Measurements from ENCODE around the gene CYREN. TPM values are rescaled to one million over a fixed set of nuclear protein-coding genes. Genes with fewer than 3 reads are reported as not detected.

CYREN gene
- total RNA-seq, 1 experiment from 2014 or later, result 70.5 TPM

- TF ChIP-seq EZH2 (IDR thresholded peaks at IDR 0.05; ENCODE audit: low read depth), result no peak
- no peak for TF ChIP-seq CTCF (conservative IDR thresholded peaks at IDR 0.05)
- Histone ChIP-seq H3K79me2 (ENCODE audit: low read depth) (no peaks in the 10 kb centered on the region), H4K20me1 (ENCODE audit: insufficient read depth) (no peaks in the 10 kb centered on the region), H3K9me2 (ENCODE audit: insufficient read depth) (no peaks in the 10 kb centered on the region), H3K4me2 (no peak overlapping the region), H3K27ac (no peak overlapping the region), H3K9me3 (ENCODE audit: insufficient read depth, low read depth) (no peaks in the 10 kb centered on the region), H2AFZ (no peak overlapping the region), H3K27me3 (ENCODE audit: insufficient read depth, low read depth) (no peaks in the 10 kb centered on the region), H3K36me3 (ENCODE audit: low read depth) (no peaks in the 10 kb centered on the region), H3F3A (ENCODE audit: insufficient read depth, low read depth) (no peaks in the 10 kb centered on the region), H3K4me3 (no peak overlapping the region), H3K4me1 (replicated peaks; ENCODE audit: insufficient read depth) (no peaks in the 10 kb centered on the region)
- BruUV-seq (replicated peaks), result no TSS peak
- intact Hi-C loops (cut with micrococcal nuclease; ENCODE audit: unreplicated experiment), result no loop called here
- ChIA-PET CTCF (no interaction called here), POLR2A (ENCODE audit: unreplicated experiment) (no interaction called here)
- no peak for DNase-seq
Measured at GRCh38 chr7:135201350-135201749, 30.8 kb upstream of the CYREN start.

GRCh38 chr7:135200821-135201331 lies 30.4 kb upstream of the CYREN start:
- Histone ChIP-seq H4K20me1 (ENCODE audit: insufficient read depth) (no peaks in the 10 kb centered on the region), H3K4me3 (no peak overlapping the region), H3K9me3 (ENCODE audit: insufficient read depth, low read depth) (no peaks in the 10 kb centered on the region), H3K79me2 (ENCODE audit: low read depth) (no peaks in the 10 kb centered on the region), H3K36me3 (ENCODE audit: low read depth) (no peaks in the 10 kb centered on the region), H3K4me1 (replicated peaks; ENCODE audit: insufficient read depth) (no peaks in the 10 kb centered on the region), H3F3A (ENCODE audit: insufficient read depth, low read depth) (no peaks in the 10 kb centered on the region), H3K27ac (no peak overlapping the region), H3K4me2 (no peak overlapping the region), H3K27me3 (ENCODE audit: insufficient read depth, low read depth) (no peaks in the 10 kb centered on the region), H3K9me2 (ENCODE audit: insufficient read depth) (no peaks in the 10 kb centered on the region), H2AFZ (no peak overlapping the region)
- TF ChIP-seq CTCF (conservative IDR thresholded peaks at IDR 0.05), result no peak
- ChIA-PET CTCF (no interaction called here), POLR2A (ENCODE audit: unreplicated experiment) (no interaction called here)
- intact Hi-C loops (cut with micrococcal nuclease; ENCODE audit: unreplicated experiment), result no loop called here
- no peak for DNase-seq
- BruUV-seq (replicated peaks), result no TSS peak

GRCh38 chr7:135199439-135199838 lies 28.9 kb upstream of the CYREN start:
- no peaks in the 10 kb centered on the region for H3K36me3 ChIP-seq (ENCODE audit: low read depth)
- no peak overlapping the region for H3K27ac ChIP-seq
- no peak for TF ChIP-seq EZH2 (IDR thresholded peaks at IDR 0.05; ENCODE audit: low read depth)
- TF ChIP-seq CTCF (conservative IDR thresholded peaks at IDR 0.05), result no peak
- POLR2A ChIA-PET (ENCODE audit: unreplicated experiment), result no interaction called here
- no peaks in the 10 kb centered on the region for H3K79me2 ChIP-seq (ENCODE audit: low read depth)
- no peak overlapping the region for H2AFZ ChIP-seq
- H4K20me1 ChIP-seq (ENCODE audit: insufficient read depth), result no peaks in the 10 kb centered on the region
- no TSS peak for BruUV-seq (replicated peaks)
- no peaks in the 10 kb centered on the region for H3K4me1 ChIP-seq (replicated peaks; ENCODE audit: insufficient read depth)
- H3K9me3 ChIP-seq (ENCODE audit: insufficient read depth, low read depth), result no peaks in the 10 kb centered on the region
- CTCF ChIA-PET, result no interaction called here
- H3K9me2 ChIP-seq (ENCODE audit: insufficient read depth), result no peaks in the 10 kb centered on the region
- no peaks in the 10 kb centered on the region for H3K27me3 ChIP-seq (ENCODE audit: insufficient read depth, low read depth)
- no peak for DNase-seq
- H3F3A ChIP-seq (ENCODE audit: insufficient read depth, low read depth), result no peaks in the 10 kb centered on the region
- no peak overlapping the region for H3K4me2 ChIP-seq
- intact Hi-C loops (cut with micrococcal nuclease; ENCODE audit: unreplicated experiment), result no loop called here
- no peak overlapping the region for H3K4me3 ChIP-seq
